Thyroid gland (tissue), 4 donors: ENCODE data around the gene STX12.

Source experiments
- POLR2A ChIP-seq, 2 donors: fragments of 450-650 bp; IDR thresholded peaks; one replicate each; pipeline ENCODE4 v1.6.1; 2017; ENCODE audit warnings: antibody characterized with exemption in 2 of 2, mild to moderate bottlenecking in 2 of 2, moderate library complexity in 1 of 2
- TF ChIP-seq, protein P1 (sequence below), 6 experiments: fragments of 200-600 bp in 3 of 6; fragments of 450-650 bp in 3 of 6; sonication (generic) in 3 of 6; IDR thresholded peaks; one replicate each; pipeline ENCODE4 v1.5.1; 2016 to 2019; ENCODE audit warnings: antibody characterized with exemption in 6 of 6, mild to moderate bottlenecking in 2 of 6, inconsistent platforms in 1 of 6, moderate library complexity in 1 of 6

DNA sequence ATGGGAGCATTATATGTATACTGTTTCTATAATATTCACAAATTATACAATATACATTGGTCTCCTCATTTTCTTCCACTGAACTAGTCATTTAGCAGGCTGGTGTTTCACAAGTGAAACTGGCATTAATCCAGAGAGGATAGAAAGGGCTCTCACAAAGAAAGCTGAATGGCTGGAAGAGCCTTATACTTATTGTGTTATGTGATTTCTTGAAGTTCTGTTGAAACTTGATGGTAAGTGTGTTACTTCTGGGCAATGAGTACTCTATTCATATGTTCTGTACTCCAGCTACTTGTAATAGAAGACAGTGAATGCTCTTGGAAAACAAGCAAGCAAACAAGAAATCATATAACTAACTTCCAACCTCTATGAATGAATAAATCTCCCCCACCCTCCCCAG, 14.9 kb downstream of the STX12 start:
- TF ChIP-seq, protein P1, sequence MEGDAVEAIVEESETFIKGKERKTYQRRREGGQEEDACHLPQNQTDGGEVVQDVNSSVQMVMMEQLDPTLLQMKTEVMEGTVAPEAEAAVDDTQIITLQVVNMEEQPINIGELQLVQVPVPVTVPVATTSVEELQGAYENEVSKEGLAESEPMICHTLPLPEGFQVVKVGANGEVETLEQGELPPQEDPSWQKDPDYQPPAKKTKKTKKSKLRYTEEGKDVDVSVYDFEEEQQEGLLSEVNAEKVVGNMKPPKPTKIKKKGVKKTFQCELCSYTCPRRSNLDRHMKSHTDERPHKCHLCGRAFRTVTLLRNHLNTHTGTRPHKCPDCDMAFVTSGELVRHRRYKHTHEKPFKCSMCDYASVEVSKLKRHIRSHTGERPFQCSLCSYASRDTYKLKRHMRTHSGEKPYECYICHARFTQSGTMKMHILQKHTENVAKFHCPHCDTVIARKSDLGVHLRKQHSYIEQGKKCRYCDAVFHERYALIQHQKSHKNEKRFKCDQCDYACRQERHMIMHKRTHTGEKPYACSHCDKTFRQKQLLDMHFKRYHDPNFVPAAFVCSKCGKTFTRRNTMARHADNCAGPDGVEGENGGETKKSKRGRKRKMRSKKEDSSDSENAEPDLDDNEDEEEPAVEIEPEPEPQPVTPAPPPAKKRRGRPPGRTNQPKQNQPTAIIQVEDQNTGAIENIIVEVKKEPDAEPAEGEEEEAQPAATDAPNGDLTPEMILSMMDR (IDR thresholded peaks at IDR 0.05): no peak
- no peak for TF ChIP-seq POLR2A (IDR thresholded peaks at IDR 0.05)
